Hepatocyte (in vitro differentiated cells): ENCODE data around the gene PI4KB. TPM values are rescaled to one million over a fixed set of nuclear protein-coding genes. Genes with fewer than 3 reads are reported as not detected.

Source experiments
- DNase-seq: peaks from one replicate; pipeline ENCODE4 v3.0.0-alpha.2; 2016; ENCODE audit warnings: low spot score
- H2AFZ ChIP-seq: fragments of 200-600 bp; sonication (generic); 2 replicates; pipeline ENCODE4 v1.6.0; 2016; ENCODE audit warnings: antibody characterized with exemption, mild to moderate bottlenecking
- H3K27ac ChIP-seq: fragments of 200-600 bp; sonication (generic); 2 replicates; pipeline ENCODE4 v1.5.1; 2016; ENCODE audit warnings: mild to moderate bottlenecking
- H3K27me3 ChIP-seq: fragments of 200-600 bp; sonication (generic); 2 replicates; pipeline ENCODE4 v1.6.1; 2016
- H3K36me3 ChIP-seq: fragments of 200-600 bp; sonication (generic); replicated peaks from 2 replicates; pipeline ENCODE4 v1.5.1; 2016; ENCODE audit warnings: low read depth; ENCODE audit not compliant: insufficient read depth
- H3K4me1 ChIP-seq: fragments of 200-600 bp; sonication (generic); 2 replicates; pipeline ENCODE4 v1.5.1; 2016; ENCODE audit warnings: mild to moderate bottlenecking, moderate library complexity; ENCODE audit not compliant: insufficient read depth
- H3K4me2 ChIP-seq: fragments of 200-600 bp; sonication (generic); 2 replicates; pipeline ENCODE4 v1.6.0; 2016
- H3K4me3 ChIP-seq: fragments of 200-600 bp; sonication (generic); 2 replicates; pipeline ENCODE4 v1.5.1; 2016; ENCODE audit warnings: mild to moderate bottlenecking
- H3K79me2 ChIP-seq: fragments of 200-600 bp; sonication (generic); 2 replicates; pipeline ENCODE4 v1.6.0; 2017; ENCODE audit warnings: mild to moderate bottlenecking
- H3K9me2 ChIP-seq: fragments of 200-600 bp; sonication (generic); replicated peaks from 2 replicates; pipeline ENCODE4 v1.6.0; 2017; ENCODE audit warnings: mild to moderate bottlenecking; ENCODE audit not compliant: insufficient read depth
- H3K9me3 ChIP-seq: fragments of 200-600 bp; sonication (generic); 2 replicates; pipeline ENCODE4 v1.5.1; 2016; ENCODE audit warnings: low read depth, mild to moderate bottlenecking
- H4K20me1 ChIP-seq: fragments of 200-600 bp; sonication (generic); 2 replicates; pipeline ENCODE4 v1.6.0; 2016; ENCODE audit warnings: mild to moderate bottlenecking; ENCODE audit not compliant: insufficient read depth, poor library complexity, severe bottlenecking
- EZH2 ChIP-seq: fragments of 200-600 bp; sonication (generic); IDR thresholded peaks from 2 replicates; pipeline ENCODE4 v1.6.1; 2016; ENCODE audit warnings: antibody characterized with exemption, mild to moderate bottlenecking, borderline replicate concordance
- EZH2phosphoT487 ChIP-seq: fragments of 200-600 bp; sonication (generic); IDR thresholded peaks from one replicate; pipeline ENCODE4 v1.6.1; 2018; ENCODE audit warnings: antibody characterized with exemption, mild to moderate bottlenecking, low read depth, moderate library complexity; ENCODE audit not compliant: unreplicated experiment, severe bottlenecking
- WGBS: methylation state at CpG from one replicate; pipeline ENCODE4 v1.1.6; 2016; ENCODE audit warnings: low lambda C conversion rate; ENCODE audit errors: missing lambda C conversion rate; 5-methylcytosine and 5-hydroxymethylcytosine counted together
- polyA plus RNA-seq: library from polyadenylated mRNA; unstranded; fragments of >200 nt; fragmentation: Nextera tagmentation; extraction: Ambion mirVana; gene quantifications from 2 replicates; pipeline ENCODE4 v1.2.1, GENCODE V29; 2016
- total RNA-seq: library from RNA; depleted of rRNA; stranded (reverse); fragments of >200 nt; gene quantifications from 2 replicates; pipeline ENCODE4 v1.2.3, GENCODE V29; 2014
- TF ChIP-seq, protein P1 (sequence below): fragments of 200-600 bp; sonication (generic); IDR thresholded peaks from 2 replicates; pipeline ENCODE4 v1.5.1; 2016; ENCODE audit warnings: antibody characterized with exemption, mild to moderate bottlenecking; ENCODE audit not compliant: poor library complexity

Gene PI4KB
- total and polyA plus RNA-seq, 2 experiments from 2014 or later = 49.9 to 55.1 TPM

DNA sequence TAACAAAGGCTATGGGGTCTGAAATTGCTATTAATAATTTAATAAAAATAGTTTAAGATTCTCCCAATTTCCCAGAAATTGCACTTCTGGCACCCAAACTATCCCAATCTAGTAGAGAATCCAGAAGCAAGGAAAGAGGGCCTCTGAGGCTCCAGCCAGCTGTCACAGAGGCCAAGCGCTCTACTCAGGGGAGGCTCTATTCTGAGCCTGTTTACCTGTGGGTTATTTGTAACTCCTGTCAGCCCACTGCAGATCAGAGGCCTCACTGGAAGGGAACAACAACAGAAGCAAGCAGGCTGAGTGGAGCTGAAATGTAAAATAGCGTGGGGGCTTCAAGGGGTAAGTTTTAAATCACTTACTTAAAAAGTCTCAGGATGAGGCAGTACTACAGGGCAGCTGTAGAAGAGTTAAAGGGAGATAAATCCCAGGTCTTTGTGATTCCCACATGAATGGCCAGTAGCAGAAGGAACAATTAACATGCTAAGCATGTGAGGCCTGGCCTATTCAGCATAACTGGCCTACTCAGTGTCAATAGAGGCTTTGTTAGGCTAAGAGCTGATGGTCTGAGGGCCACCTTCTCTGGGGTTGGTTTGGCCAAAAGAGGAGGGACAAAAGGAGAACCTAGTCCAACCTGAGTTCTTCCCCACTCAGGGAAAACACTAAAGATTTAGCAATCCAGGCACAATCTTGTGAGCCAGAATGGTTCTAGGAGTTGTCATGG, 32.3 kb downstream of the PI4KB start:
- no peaks in the 10 kb centered on the region for H3K4me1 ChIP-seq
- no peak overlapping the region for H3K4me2 ChIP-seq
- DNase-seq = no peak
- TF ChIP-seq EZH2 = no peak
- TF ChIP-seq, protein P1, sequence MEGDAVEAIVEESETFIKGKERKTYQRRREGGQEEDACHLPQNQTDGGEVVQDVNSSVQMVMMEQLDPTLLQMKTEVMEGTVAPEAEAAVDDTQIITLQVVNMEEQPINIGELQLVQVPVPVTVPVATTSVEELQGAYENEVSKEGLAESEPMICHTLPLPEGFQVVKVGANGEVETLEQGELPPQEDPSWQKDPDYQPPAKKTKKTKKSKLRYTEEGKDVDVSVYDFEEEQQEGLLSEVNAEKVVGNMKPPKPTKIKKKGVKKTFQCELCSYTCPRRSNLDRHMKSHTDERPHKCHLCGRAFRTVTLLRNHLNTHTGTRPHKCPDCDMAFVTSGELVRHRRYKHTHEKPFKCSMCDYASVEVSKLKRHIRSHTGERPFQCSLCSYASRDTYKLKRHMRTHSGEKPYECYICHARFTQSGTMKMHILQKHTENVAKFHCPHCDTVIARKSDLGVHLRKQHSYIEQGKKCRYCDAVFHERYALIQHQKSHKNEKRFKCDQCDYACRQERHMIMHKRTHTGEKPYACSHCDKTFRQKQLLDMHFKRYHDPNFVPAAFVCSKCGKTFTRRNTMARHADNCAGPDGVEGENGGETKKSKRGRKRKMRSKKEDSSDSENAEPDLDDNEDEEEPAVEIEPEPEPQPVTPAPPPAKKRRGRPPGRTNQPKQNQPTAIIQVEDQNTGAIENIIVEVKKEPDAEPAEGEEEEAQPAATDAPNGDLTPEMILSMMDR = no peak
- no peak for TF ChIP-seq EZH2phosphoT487
- H3K79me2 ChIP-seq = no peaks in the 10 kb centered on the region
- H3K9me2 ChIP-seq = no peaks in the 10 kb centered on the region
- H2AFZ ChIP-seq = no peak overlapping the region
- H4K20me1 ChIP-seq = no peaks in the 10 kb centered on the region
- 88% methylated on average over 2 of the region's 2 CpGs for WGBS
- no peak overlapping the region for H3K27ac ChIP-seq
- no peaks in the 10 kb centered on the region for H3K27me3 ChIP-seq
- no peak overlapping the region for H3K4me3 ChIP-seq
- H3K36me3 ChIP-seq = no peaks in the 10 kb centered on the region
- H3K9me3 ChIP-seq = no peaks in the 10 kb centered on the region

DNA sequence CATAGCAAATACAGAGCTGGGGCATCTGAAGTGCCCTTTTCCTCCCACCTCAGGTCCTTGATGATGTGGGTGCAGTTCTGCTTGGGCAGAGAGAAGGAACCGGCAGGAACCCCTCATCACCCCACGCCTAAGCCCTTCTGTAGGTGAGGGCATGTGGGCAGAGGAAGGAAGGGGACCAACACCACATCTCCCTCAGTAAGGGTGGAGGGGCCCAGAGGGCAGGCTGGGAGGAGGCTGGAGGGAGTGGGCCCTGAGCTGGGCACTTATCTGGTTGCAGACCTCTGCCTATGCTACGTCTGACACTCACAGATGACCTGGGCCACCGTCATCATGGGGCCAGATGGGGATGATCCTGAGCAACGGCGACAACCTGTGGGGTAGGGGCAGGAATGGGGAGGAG, 34.1 kb downstream of the PI4KB start:
- H3K9me3 ChIP-seq = no peaks in the 10 kb centered on the region
- WGBS = 96% methylated on average over 6 of the region's 6 CpGs
- H3K9me2 ChIP-seq = no peaks in the 10 kb centered on the region
- H3K4me2 ChIP-seq = no peak overlapping the region
- H2AFZ ChIP-seq = no peak overlapping the region
- H4K20me1 ChIP-seq = no peaks in the 10 kb centered on the region
- H3K79me2 ChIP-seq = peaks cover 4% of the 10 kb centered on the region
- DNase-seq = no peak
- H3K36me3 ChIP-seq = no peaks in the 10 kb centered on the region
- H3K4me1 ChIP-seq = no peaks in the 10 kb centered on the region
- no peak overlapping the region for H3K27ac ChIP-seq
- no peak overlapping the region for H3K4me3 ChIP-seq
- TF ChIP-seq, protein P1 = no peak
- TF ChIP-seq EZH2phosphoT487 = no peak
- H3K27me3 ChIP-seq = no peaks in the 10 kb centered on the region

DNA sequence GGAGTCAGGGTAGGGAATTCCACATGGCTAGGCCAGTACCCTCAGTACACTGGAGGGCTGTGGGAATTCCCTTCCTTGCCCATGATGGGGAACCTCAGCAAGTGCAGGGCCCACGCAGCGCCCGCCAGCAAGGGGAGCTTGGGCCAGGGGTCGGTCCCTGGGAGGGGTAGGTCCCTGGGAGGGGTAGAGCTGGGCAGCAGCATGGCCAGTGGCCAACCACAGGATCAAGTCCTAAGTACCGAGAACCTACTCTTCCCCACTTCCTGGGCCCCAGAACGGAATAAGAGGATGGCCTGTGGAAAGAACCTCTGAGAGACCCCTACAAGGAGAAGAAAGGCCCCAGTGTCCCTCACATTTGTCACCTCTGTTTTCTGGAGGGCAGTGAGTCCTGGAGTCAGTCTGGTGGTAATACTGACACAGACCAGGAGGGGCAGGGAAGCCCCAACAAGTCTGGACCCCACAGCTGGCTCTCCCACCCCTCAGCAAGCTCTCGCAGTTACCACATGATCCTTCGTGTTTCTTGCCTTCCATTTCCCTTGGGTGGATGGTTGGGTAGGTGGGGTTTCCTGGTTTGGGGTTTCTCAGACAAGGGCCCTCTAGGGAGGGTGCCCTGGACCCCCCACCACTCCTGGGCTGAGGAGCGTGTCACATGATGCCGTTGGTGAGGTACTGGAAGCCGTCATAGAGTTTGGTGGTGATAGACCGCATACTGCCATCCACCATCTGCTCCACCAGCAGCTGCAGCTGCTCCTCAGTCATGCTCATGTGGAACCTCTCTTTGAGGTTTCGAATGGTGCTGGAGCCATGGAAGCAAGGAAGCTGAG, 34.8 kb downstream of the PI4KB start:
- no peak for TF ChIP-seq EZH2
- no peak for TF ChIP-seq EZH2phosphoT487
- TF ChIP-seq, protein P1 = no peak

More for the DNA sequence above, 34.8 kb downstream of the PI4KB start:
- peaks cover 4% of the 10 kb centered on the region for H3K79me2 ChIP-seq
- H3K4me2 ChIP-seq = no peak overlapping the region
- H3K9me3 ChIP-seq = no peaks in the 10 kb centered on the region
- H4K20me1 ChIP-seq = no peaks in the 10 kb centered on the region
- no peak overlapping the region for H3K27ac ChIP-seq
- H3K36me3 ChIP-seq = no peaks in the 10 kb centered on the region
- H3K9me2 ChIP-seq = no peaks in the 10 kb centered on the region
- no peak overlapping the region for H2AFZ ChIP-seq
- no peaks in the 10 kb centered on the region for H3K27me3 ChIP-seq
- no peak overlapping the region for H3K4me3 ChIP-seq
- DNase-seq = no peak
- 97% methylated on average over 13 of the region's 13 CpGs for WGBS
- no peaks in the 10 kb centered on the region for H3K4me1 ChIP-seq
